Osteoblast (primary cell): ENCODE results near the gene PRSS36. TPM values are rescaled to one million over a fixed set of nuclear protein-coding genes. Genes with fewer than 3 reads are reported as not detected.
A peak's percentile ranks its signal among the peaks of the same experiment; 100 is the strongest.

Experiments used
- DNase-seq: peaks from one replicate; pipeline ENCODE4 v3.0.0; 2011; ENCODE audit warnings: low spot score, mixed read lengths; ENCODE audit not compliant: insufficient read length; ENCODE audit errors: missing footprints
- H2AFZ ChIP-seq: 2 replicates; pipeline ENCODE4 v1.6.0; 2011; ENCODE audit warnings: mild to moderate bottlenecking, low read length
- H3K27ac ChIP-seq: 2 replicates; pipeline ENCODE4 v1.5.1; 2011; ENCODE audit warnings: mild to moderate bottlenecking, low read depth, low read length, moderate library complexity
- H3K27me3 ChIP-seq: 2 replicates; pipeline ENCODE4 v1.6.0; 2012; ENCODE audit warnings: mild to moderate bottlenecking, control low read depth, inconsistent platforms, low read length, moderate library complexity; ENCODE audit not compliant: insufficient read depth
- H3K36me3 ChIP-seq: 2 replicates; pipeline ENCODE4 v1.5.1; 2011; ENCODE audit warnings: mild to moderate bottlenecking, low read length, control low read depth, moderate library complexity; ENCODE audit not compliant: insufficient read depth
- H3K4me1 ChIP-seq: 2 replicates; pipeline ENCODE4 v1.5.1; 2011; ENCODE audit warnings: mild to moderate bottlenecking, low read length, control low read depth, moderate library complexity; ENCODE audit not compliant: insufficient read depth
- H3K4me2 ChIP-seq: 2 replicates; pipeline ENCODE4 v1.6.0; 2011; ENCODE audit warnings: mild to moderate bottlenecking, low read length; ENCODE audit not compliant: insufficient read depth
- H3K4me3 ChIP-seq: fragments of 200-600 bp; sonication (generic); 3 replicates; pipeline ENCODE4 v1.5.1; 2012; ENCODE audit warnings: mild to moderate bottlenecking, low read length, inconsistent platforms; ENCODE audit not compliant: insufficient read depth
- H3K79me2 ChIP-seq: 2 replicates; pipeline ENCODE4 v1.6.0; 2012; ENCODE audit warnings: mild to moderate bottlenecking, low read length, control low read depth, inconsistent platforms; ENCODE audit not compliant: insufficient read depth
- H3K9me3 ChIP-seq: 2 replicates; pipeline ENCODE4 v1.5.1; 2011; ENCODE audit warnings: low read depth, low read length, control low read depth
- H4K20me1 ChIP-seq: 2 replicates; pipeline ENCODE4 v1.6.0; 2012; ENCODE audit warnings: mild to moderate bottlenecking, low read length, control low read depth; ENCODE audit not compliant: insufficient read depth
- total RNA-seq: library from RNA; depleted of rRNA; stranded (reverse); fragments of >200 nt; gene quantifications from 2 replicates; pipeline ENCODE4 v1.2.3, GENCODE V29; 2012
- TF ChIP-seq, protein P1 (sequence below): IDR thresholded peaks from 2 replicates; pipeline ENCODE4 v1.5.1; 2011; ENCODE audit warnings: mild to moderate bottlenecking, low read depth, low read length, moderate library complexity; ENCODE audit errors: extremely low read depth

The PRSS36 gene
- total RNA-seq, 1 donor = not detected

DNA sequence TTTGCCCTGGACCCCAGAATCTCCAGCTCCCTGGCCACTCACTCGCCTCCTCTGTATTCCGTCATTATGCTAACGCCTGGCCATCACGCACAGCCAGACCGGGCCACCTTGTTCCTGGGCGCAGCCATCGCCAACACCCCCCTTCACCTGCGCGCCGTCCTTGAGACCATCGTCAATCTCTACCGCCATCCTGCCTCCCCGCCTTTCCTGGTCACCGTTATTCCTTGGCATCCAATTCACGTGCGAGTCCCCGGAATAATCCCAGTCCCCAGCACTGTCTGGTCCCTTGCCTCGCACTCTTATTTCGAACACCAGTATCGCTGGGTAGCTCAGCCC, 55.8 kb downstream of the PRSS36 start:
- peak overlapping the region; percentile 96 for H3K4me3 ChIP-seq
- peaks cover 43% of the 10 kb centered on the region for H3K79me2 ChIP-seq
- no peaks in the 10 kb centered on the region for H3K27me3 ChIP-seq
- H3K4me1 ChIP-seq = peaks cover 31% of the 10 kb centered on the region
- peak overlapping the region; percentile 80 for H2AFZ ChIP-seq
- peaks cover 6% of the 10 kb centered on the region for H4K20me1 ChIP-seq
- H3K27ac ChIP-seq = peak overlapping the region; percentile 74
- peak; percentile 83 for DNase-seq
- H3K9me3 ChIP-seq = no peaks in the 10 kb centered on the region
- peaks cover 21% of the 10 kb centered on the region for H3K36me3 ChIP-seq
- TF ChIP-seq, protein P1, sequence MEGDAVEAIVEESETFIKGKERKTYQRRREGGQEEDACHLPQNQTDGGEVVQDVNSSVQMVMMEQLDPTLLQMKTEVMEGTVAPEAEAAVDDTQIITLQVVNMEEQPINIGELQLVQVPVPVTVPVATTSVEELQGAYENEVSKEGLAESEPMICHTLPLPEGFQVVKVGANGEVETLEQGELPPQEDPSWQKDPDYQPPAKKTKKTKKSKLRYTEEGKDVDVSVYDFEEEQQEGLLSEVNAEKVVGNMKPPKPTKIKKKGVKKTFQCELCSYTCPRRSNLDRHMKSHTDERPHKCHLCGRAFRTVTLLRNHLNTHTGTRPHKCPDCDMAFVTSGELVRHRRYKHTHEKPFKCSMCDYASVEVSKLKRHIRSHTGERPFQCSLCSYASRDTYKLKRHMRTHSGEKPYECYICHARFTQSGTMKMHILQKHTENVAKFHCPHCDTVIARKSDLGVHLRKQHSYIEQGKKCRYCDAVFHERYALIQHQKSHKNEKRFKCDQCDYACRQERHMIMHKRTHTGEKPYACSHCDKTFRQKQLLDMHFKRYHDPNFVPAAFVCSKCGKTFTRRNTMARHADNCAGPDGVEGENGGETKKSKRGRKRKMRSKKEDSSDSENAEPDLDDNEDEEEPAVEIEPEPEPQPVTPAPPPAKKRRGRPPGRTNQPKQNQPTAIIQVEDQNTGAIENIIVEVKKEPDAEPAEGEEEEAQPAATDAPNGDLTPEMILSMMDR = no peak
- peak overlapping the region; percentile 93 for H3K4me2 ChIP-seq

DNA sequence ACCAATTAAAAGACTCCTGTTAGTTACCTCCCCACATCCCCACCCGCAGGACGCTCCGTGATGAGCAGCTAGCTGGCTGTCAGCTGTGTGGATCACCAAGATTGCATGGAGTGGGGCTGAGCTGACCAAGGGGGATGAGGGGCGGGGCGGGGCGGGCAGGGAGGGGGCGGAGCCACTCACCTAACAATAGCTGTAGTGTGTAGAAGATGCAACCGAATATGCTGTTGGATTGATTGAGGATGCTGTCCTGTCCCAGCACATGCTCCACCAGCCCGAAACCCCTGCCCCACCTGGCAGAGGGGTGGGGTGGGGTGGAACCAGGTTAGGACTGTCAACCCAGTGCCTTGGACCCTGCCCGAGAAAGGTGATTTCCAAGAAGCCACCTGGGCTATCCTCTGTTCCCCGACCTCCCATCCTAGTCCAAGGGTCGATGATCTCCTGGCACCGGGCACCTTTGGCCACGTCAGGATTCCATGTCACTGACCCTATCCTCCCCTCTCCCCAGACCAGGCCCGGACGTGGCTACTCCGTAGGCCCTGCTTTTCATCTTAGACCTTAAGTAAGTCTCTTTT, 56.6 kb downstream of the PRSS36 start:
- peaks cover 52% of the 10 kb centered on the region for H3K79me2 ChIP-seq
- DNase-seq = peak; percentile 80

DNA sequence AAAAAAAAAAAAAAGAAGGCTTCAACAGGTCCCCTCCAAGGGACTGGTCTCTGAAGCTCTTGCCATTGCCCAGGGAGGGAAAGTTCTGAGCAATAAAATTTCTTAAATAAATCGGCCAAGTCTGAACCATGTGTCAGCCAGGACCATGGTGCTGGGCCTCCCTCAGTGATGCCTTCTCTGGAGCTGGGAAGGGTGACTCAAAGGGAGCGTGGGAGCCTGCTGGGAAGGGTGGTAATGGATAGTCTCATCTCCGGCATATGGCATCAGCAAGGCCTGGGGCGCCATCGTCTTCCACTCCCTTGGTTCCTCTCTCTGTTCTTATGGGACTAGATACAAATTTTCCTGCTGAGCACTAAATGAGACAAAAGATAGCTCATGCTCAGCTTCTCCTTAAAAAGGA, 57.5 kb downstream of the PRSS36 start:
- Histone ChIP-seq H3K27ac (peak overlapping the region; percentile 74), H3K79me2 (peaks cover 56% of the 10 kb centered on the region), H2AFZ (no peak overlapping the region), H3K4me2 (peak overlapping the region; percentile 93), H3K4me1 (peaks cover 31% of the 10 kb centered on the region), H3K4me3 (no peak overlapping the region), H3K27me3 (no peaks in the 10 kb centered on the region), H3K9me3 (no peaks in the 10 kb centered on the region), H3K36me3 (peaks cover 26% of the 10 kb centered on the region), H4K20me1 (peaks cover 6% of the 10 kb centered on the region)
- DNase-seq = peak; percentile 97
- TF ChIP-seq, protein P1 = no peak

More for the DNA sequence above, 56.6 kb downstream of the PRSS36 start:
- Histone ChIP-seq H2AFZ (no peak overlapping the region), H3K27ac (peak overlapping the region; percentile 74), H4K20me1 (peaks cover 6% of the 10 kb centered on the region), H3K9me3 (no peaks in the 10 kb centered on the region), H3K36me3 (peaks cover 26% of the 10 kb centered on the region), H3K4me3 (peak overlapping the region; percentile 96), H3K4me2 (peak overlapping the region; percentile 93), H3K4me1 (peaks cover 31% of the 10 kb centered on the region), H3K27me3 (no peaks in the 10 kb centered on the region)
- TF ChIP-seq, protein P1 = no peak

DNA sequence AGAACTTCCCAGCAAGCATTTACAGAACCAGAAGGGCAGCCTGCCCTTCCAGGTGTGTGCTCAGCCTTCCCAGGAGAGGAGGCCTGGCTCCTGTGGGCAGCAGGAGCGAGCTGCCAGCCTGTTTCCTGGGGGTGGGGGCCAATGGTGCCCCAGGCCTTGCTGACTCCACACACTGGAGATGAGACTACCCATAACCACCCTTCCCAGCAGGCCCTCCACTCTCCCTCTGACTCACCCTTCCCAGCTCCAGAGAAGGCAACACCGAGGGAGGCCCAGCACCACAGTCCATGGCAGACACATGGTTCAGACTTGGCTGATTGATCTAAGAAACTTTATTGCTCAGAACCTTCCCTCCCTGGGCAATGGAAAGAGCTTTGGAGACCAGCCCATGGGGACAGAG, 59.3 kb downstream of the PRSS36 start:
- Histone ChIP-seq H3K4me2 (no peak overlapping the region), H3K27me3 (no peaks in the 10 kb centered on the region), H3K36me3 (peaks cover 26% of the 10 kb centered on the region), H2AFZ (no peak overlapping the region), H3K4me3 (no peak overlapping the region), H3K4me1 (peaks cover 28% of the 10 kb centered on the region), H3K79me2 (peaks cover 56% of the 10 kb centered on the region), H3K27ac (peak overlapping the region; percentile 61), H3K9me3 (no peaks in the 10 kb centered on the region), H4K20me1 (peaks cover 6% of the 10 kb centered on the region)
- TF ChIP-seq, protein P1 = no peak
- DNase-seq = peak; percentile 95
